GM19438 (cell line): ENCODE results near the gene ZNF821.
A peak's percentile ranks its signal among the peaks of the same experiment; 100 is the strongest.
"Not testable (repeated sequence)": the region's sequence is repeated elsewhere in the genome, so short reads cannot be mapped to it uniquely, and the experiment has no call there.

Source experiments
- ATAC-seq: cut with Tn5 transposase; IDR thresholded peaks from one replicate; pipeline ENCODE4 v1.9.1; 2021; ENCODE audit warnings: low read depth; ENCODE audit not compliant: unreplicated experiment

The ZNF821 gene

DNA sequence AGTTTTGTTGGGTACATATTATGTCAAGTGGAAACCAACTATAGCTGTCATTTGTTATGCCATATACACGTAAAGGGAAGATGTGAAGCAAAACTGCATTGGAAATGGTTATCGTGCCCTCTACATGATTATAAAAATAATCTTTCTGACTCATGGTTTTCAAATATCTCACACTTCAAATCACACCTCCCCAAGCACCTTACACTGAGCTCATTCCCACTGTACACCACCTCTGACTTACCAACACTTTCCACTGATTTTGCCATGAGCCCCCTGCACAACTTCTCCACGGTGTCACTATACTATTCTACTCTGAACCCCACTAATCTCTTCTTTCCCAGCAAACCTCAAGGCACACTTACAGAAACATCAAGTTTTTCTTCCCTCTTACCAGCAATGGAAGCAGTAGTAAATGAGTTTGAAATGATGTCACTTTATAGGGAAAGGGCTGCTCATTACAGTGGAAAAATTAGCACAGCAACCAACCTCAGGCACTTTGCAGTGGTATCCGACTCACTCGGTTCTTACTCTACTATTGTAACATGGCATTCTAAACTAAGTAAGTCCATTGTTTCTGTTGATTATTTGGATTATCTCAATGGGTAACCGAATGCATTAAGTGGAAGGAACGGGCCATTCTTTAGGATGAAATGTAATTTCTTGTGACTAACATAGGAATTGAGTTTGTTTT lies 18.7 kb downstream of the ZNF821 start:
- ATAC-seq: no peak

DNA sequence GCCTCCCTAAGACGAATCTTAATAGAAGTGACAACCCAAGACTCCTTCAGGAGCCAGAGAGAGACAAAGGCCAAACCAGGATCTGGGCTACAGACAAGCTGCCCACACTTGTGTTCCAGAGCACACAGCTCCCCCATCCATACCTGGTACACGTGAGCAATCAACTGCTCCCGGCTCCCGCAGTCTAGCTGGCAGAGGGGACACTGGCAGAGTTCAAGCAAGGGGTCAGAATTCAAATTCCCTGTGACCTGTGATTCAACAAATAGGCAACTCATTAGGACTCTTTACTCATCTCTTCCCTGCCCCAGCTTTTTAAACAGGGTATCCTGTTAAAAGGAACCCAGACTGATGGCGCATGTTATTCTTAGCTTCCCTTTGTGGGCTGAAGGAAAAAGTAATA lies 20.0 kb downstream of the ZNF821 start:
- no peak for ATAC-seq

DNA sequence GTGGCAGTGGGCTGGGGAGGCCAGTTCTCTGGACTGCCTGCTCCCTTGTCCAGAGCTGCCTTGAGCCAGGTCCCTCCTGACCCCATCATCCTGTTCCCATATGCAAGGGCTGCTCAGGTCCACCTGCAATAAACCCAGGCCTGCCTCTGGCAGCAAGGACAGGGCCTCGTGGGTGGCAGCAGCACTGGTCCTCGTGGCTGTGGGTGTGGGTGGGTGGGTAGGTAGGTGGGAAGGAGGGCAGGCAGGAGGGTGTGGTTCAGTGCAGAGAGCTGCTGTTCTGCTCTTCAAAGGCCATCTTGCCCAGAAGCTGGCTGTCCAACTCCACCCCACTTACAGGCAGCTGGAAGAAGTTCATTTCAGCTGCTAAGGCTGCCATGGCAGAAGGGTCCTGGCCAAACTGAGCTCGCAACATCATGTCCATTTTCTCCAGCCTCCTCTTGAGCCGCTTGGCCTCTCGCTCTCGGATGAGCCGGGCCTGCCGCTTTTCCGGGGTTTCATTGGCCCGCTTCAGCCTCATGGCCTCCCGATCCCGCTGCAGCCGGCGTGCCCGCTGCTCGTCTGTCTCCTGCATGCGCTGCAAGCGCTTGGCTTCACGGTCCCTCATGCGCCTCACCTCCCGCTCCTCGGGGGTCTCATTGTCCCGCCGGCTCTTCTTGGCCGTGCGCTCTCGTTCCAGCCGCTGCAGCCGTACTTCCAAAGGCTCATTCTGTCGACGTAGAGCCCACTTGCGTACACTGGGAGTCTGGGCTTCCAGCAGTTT lies 24.0 kb downstream of the ZNF821 start:
- no peak for ATAC-seq

DNA sequence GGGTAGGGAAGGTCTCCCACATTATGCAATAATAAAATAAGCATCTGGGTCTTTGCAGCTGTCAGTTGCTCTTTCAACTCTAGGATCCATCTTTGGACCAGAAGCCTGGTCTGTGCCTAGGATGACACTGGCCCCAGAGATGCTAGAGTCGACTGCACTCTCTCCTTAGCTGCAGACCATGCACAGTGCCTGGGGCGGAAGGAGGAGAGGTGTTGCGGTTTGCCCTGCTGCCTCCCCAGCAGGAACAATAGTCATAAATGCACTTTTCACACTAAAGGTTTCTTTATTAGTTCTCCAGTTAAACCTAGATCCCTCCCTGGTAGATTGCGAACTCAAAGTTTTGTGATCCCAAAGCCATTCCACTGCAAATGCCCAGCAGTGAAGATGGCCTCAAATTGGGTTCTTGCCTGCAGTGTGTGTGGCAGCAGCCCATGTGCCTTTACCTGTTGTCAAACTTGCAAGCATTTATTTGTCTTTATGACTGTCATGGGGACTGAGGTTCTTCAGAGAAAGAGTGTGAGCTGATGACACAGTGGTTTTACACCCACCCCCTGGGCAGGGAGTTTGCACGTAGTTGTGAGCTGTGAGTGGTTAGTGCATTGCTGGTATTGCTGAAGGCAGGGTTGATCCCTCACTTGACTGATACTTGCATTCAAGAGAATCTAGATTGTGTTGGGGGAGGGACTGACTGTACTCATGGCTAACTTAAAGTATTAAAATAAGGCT lies 27.9 kb downstream of the ZNF821 start:
- ATAC-seq: no peak

DNA sequence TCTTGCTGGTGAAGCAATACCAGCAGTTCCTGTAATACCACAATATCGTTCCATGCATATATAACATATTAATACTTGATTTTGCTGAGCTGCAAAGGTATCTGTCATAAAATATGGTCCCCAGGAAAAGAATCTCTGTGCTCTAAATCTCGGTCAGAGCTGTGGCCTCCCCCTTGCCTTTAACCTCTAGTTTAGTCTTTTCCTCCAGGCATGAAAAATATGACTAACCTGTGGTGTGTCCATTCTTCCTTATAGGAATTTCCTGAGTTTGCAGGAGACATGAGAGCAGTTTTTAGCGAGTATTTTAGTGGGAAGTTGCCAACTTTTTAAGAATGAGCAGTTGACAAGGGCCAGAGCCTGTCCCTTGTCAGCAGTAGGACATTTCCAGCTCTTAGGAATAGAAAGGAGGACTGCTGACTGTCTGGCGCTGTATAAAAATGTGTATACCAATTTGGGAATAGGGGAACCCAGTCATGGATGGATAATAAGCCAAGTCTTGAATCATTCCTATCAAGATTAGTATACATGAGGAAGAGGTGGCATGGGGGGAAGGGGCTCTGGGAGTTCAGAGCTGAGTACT lies 29.5 kb downstream of the ZNF821 start:
- no peak for ATAC-seq

DNA sequence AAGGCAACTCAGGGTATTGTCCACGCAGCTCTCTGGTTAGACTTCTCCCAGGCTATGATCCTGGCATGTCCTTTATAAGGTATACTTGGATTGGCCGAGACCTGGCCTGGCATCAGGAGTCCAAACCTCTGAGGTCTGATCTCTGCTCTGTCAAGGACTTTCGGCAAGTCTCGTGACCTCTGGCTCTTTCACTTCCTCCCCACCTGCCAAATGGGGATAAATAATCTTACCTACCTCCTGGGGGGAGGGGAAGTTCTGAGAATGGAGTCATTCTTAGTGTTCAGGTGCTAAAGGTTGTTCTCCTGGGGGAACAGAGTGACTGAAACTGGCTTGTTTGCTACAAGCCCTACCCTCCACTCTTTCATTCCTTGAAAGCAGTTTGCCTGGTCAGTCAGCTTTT lies 30.6 kb downstream of the ZNF821 start:
- ATAC-seq: peak; percentile 81

DNA sequence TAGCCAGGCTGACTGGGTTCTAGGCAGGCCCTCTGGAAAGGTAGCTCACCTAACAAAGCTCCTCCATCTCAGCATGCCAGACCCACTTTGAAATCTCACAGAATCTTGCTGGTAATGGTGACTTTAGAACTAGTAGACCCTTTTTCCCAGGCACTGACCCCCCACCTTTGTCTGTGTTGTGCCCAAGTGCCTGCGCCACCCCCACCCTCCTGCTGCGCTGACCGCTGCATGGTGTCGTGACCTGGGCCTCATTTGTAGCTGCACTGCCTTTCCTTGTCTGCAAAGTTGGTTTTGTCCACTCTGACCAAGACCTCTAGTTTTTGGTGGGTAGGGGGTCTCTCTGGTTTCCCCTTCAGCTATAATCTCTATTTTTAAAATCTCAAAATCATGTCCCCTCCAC lies 31.4 kb downstream of the ZNF821 start:
- ATAC-seq: no peak

DNA sequence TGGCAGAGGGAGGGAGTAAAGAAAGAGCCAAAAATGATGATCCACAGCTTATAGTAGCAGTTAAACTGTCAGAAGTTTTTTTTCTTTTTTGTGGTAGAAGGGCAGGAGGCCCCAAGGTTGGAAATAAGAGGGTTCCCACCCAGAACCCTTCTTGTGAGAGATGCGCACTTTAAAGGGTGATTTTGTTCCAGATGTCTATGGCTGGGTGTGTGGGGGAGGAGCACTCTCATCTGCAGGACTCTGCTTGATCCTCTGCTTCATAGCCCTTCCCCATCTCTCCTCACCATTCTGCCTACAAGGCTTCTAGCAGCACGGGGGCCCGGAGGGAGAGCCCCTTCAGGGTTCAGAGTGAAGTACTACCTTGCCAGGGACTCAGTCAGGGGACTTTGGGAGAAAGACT lies 31.8 kb downstream of the ZNF821 start:
- ATAC-seq: no peak

DNA sequence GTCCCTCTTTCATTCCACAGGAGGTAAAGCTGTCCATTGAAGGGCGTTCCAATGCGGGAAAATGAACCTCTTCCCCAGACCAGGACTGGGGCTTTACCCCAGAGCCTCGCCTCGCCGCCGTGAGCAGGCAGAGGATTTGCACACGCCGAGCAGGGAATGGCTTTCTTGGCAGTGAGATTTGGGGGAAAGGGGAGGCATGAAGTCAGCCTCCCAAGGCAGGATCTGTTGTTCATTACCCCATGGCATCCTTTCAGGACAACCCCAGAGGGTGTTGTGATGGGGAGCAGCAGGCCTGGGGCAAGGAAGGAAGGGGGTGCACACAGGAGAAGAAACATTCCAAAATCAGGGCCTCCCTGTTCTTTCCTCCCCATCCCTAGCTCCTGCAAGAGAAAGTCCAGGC lies 32.2 kb downstream of the ZNF821 start:
- ATAC-seq: no peak

DNA sequence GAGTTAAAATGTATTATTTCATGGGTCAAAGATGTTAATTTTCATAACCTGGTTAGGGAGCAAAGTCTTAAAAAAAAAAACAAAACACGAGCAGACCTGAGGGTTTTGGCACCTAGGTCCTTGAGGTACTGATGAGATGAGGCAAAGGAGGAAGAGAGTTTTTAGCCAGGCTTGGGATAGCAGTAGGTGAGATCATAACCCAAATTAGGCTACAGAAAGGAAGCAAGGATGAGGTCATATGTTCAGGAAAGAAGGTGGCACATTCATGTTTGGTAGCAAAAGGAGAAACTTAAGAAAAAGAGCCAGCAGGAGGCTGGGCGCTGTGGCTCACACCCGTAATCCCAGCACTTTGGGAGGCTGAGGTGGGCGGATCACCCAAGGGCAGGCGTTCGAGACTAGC lies 35.4 kb downstream of the ZNF821 start:
- no peak for ATAC-seq

DNA sequence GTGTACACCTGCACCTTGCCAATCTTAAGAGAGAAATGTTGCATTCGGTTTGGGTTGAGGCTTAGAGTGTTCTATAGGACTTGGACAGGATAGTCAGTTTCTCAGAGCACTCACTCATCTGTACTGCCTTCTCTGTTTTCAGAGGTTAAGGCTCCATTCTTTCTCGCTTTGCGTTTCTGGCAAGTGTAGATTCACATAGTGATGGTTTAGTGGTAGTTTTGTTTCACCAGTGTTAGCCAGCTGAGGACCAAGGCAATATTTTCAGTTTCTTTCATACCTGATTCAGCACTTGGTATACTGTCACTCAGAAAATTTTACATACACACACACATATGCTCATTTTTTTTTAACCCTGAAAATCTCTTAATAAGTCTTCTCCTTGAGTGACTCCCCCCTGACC lies 36.9 kb downstream of the ZNF821 start:
- no peak for ATAC-seq

DNA sequence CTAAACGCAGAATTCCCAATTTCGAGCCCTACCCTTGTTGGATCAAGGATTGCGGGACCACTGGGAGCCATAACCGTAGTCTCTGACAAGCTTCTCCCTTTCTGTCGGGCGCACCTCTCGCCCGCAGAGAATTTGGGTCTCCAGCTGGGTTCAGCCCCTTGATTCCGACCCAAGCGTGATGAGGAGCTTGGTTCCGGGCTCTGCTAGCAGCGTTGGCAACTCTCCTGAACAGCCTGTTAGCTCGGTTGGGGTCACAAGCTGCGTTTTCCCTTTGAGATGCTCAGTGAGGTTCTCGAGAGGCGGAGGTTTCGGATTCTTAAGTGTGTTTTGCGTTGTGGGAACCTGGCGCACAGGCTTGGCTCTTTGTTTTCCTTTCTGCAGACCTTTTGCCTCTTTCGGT lies 37.6 kb downstream of the ZNF821 start:
- no peak for ATAC-seq

DNA sequence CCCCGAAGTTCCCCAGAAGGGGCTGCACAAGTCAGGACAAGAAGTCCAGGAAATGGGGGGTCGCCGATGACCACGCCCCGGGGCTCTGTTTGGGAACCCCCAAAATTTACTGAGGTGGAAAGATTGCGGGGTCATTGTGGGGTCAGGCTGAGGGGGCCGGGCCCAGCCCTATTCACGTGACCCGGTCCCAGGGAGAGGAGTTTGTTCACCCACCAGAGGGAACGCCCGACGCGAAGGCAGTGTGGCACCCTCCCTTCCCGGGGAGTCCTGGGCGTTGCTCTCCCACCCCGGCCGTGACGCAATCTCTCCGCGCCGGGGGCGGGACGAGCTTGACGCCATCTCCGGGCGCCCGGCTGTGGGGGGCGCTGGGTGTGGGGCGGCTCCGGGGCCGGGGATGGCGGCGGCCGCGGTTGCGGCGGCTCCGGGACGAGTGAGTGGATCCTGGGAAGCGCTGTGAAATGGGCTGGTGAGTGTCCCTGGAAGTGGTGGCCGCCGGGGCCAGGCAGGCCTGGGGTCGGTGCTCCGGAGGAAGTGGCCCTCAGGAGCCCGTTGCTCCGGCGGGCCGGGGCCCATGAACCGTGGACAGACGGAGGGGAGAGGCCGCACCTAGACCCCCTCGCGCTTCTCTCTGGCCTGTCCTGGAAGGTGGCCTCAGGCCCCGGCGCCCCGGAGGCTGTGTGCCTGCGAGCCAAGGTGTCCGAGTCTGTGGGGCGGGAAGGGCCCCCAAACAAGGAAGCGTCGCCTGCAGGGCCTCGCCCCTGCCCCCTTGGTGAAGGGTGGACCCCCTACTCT lies 38.1 kb downstream of the ZNF821 start, which contains the start of gene ATXN1L:
ATXN1L (plus strand) TSS at position 338 of the 792 bp plus-strand sequence. CDS start 3,765 bp downstream, outside the sequence.
- peak; percentile 67 for ATAC-seq

DNA sequence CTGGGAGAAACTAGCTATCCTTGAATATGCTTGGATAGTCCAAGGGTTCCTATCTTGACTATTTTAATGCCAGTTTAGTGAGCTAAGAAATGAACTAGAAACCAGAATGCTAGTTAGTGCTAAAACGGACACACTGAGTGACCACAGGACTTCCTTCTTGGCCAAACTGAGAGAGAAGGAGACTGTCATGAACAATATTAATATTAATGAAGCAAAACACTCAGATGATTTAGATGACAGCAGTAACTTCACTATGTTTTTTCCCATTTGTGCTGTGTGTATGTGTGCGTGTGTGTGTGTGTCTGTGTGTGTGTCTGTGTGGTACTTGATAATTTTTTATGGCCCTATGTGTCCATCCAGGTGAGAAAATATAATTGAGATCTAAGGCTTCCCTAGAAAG lies 40.4 kb downstream of the ZNF821 start:
- ATAC-seq: no peak

DNA sequence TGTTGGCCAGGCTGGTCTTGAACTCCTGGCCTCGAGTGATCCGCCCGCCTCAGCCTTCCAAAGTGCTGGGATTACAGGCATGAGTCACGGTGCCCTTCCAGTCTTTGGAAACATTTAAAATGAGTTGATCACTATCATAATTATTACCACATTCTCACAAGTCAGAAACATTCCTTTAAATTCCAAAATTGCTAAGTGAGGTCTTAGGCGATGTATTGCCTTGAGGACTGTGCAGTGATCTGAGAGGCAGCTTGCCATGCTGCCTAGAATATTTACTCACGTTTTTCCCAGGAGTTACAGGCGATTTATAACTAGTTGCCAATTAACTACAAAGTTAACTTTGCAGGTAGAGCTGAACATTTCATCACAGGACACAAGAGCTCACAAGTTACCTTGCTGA lies 43.9 kb downstream of the ZNF821 start:
- ATAC-seq: no peak

DNA sequence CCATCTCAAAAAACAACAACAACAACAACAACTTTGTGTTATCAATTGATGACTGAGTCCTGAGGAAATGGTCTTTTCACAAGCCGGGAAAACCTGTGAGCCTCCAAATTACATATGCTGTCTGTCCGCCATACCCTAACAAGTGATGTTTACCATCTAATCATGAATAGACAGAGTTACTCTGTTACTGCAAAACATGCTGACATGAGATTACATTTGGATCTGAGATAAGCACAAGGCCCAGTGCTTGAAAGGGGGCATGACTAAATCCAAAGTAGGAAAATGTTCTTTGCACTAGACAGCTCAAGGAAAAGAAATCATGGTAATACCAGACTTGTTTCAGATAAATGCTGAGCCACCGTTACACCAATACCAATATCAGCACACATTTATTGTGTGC lies 46.8 kb downstream of the ZNF821 start:
- no peak for ATAC-seq

DNA sequence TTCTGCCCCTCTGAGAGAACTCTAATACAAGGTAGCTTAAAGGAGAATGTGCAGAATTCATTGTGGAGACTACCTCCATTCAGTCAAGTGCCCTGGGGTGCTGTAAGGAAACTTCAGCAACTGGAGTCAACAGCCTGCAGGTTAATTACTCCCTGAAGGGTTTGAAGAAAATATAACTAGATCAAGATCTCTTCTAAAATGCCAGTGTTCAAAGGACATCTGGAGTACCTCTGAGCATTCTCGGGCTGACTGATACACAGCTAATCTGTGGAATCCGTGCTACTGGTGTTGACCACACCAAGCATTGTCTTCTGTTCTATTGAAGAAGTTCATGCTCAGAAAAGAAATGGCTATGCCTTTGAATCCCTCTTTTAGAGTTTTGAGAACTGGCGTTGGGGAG lies 49.7 kb downstream of the ZNF821 start:
- ATAC-seq: no peak

DNA sequence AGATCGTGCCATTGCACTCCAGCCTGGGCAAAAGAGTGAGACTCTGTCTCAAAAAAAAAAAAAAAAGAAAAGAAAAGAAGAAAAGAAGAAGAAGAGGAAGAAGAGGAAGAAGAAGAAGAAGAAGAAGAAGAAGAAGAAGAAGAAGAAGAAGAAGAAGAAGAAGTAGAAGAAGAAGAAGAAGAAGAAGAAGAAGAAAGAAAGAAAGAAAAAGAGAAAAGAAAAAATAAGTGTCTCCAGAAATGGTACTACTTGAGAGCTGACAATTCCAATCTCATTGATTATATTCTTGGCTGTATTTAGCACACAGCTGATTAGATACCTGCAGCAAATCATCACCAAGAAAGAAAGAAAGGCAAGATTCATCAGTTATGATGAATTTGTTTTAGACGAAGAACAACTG lies 51.9 kb downstream of the ZNF821 start:
- not testable (repeated sequence) for ATAC-seq

DNA sequence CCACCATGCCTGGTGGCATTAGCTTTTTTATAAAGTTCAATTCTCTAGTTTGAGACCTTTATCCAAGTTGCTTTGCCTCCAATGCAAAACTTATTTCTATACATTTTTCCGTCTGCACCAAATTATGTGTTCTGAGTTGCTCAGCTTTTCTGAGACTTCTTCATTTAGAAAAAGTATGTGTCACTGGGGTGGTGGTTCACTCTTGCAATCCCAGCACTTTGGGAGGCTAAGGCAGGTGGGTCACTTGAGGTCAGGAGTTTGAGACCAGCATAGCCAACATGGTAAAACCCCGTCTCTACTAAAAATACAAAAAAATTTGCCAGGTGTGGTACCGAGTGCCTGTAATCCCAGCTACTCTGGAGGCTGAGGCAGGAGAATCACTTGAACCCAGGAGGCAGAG lies 52.3 kb downstream of the ZNF821 start:
- not testable (repeated sequence) for ATAC-seq

DNA sequence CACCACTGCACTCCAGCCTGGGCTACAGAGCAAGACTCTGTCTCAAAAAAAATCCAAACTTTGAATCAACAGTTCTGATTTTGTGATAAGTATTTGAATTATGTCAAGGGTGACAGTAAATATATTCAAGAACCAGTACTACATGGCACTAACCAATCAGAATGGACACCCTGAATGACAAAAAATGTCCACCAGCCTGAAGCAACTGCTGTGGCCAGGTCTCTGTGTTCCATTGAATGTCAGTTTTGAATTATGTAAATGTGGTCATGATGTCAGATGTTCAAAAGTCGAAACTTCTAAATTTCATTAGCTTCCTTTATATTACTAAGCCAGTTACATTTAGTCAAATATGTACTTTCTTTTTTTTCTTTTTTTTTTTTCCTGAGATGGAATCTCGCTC lies 53.6 kb downstream of the ZNF821 start:
- no peak for ATAC-seq
